Suprapubic skin (tissue), 4 donors: Measurements from ENCODE around the gene ST6GALNAC4.

Experiments used
- EP300 ChIP-seq: sonication (generic); formaldehyde crosslinking; IDR thresholded peaks from one replicate; pipeline ENCODE4 v1.6.1; 2017; ENCODE audit warnings: antibody characterized with exemption
- POLR2AphosphoS5 ChIP-seq, 3 donors: sonication (generic); formaldehyde crosslinking; IDR thresholded peaks; one replicate each; pipeline ENCODE4 v1.6.1; 2017; ENCODE audit warnings: antibody characterized with exemption in 3 of 3

GRCh38 chr9:127937056-127937387, 20.2 kb upstream of the ST6GALNAC4 start:
- TF ChIP-seq EP300 (no peak), POLR2AphosphoS5 (IDR thresholded peaks at IDR 0.05) (no peak)
